Breast epithelium (tissue), 3 donors: ENCODE data around the gene BCL11B.

Experiments
- CTCF ChIP-seq, 3 donors: fragments of 450-650 bp; IDR thresholded peaks; one replicate each; pipeline ENCODE4 v1.5.1; 2016 to 2017; ENCODE audit warnings: antibody characterized with exemption in 3 of 3, mild to moderate bottlenecking in 3 of 3, moderate library complexity in 3 of 3
- POLR2A ChIP-seq: fragments of 450-650 bp; IDR thresholded peaks from one replicate; pipeline ENCODE4 v1.6.1; 2016; ENCODE audit warnings: antibody characterized with exemption, mild to moderate bottlenecking, moderate library complexity

GRCh38 chr14:99240627-99241324, 31.2 kb downstream of the BCL11B start:
- TF ChIP-seq CTCF (IDR thresholded peaks at IDR 0.05) (no peak), POLR2A (no peak)
